HG02642 (cell line): Measurements from ENCODE around the gene MLLT3.

ENCODE experiments used
- ATAC-seq: cut with Tn5 transposase; IDR thresholded peaks from one replicate; pipeline ENCODE4 v1.9.1; 2021; ENCODE audit warnings: mild to moderate bottlenecking; ENCODE audit not compliant: unreplicated experiment, poor library complexity

Gene MLLT3

GRCh38 chr9:20488691-20489090 lies 133.6 kb downstream of the MLLT3 start:
- ATAC-seq: no peak

- no peak for ATAC-seq
Observed at GRCh38 chr9:20486552-20486951, 135.7 kb downstream of the MLLT3 start.

- ATAC-seq: no peak
Observed at GRCh38 chr9:20481437-20481836, 140.9 kb downstream of the MLLT3 start.

GRCh38 chr9:20480249-20480648 lies 142.1 kb downstream of the MLLT3 start:
- ATAC-seq: peak; percentile 32

- ATAC-seq: peak; percentile 78
Observed at GRCh38 chr9:20479419-20480155, 142.7 kb downstream of the MLLT3 start.

- ATAC-seq: no peak
Observed at GRCh38 chr9:20478786-20479185, 143.5 kb downstream of the MLLT3 start.

GRCh38 chr9:20477940-20478620 lies 144.2 kb downstream of the MLLT3 start:
- ATAC-seq: peak; percentile 44

- no peak for ATAC-seq
Observed at GRCh38 chr9:20476912-20477521, 145.3 kb downstream of the MLLT3 start.

- no peak for ATAC-seq
Observed at GRCh38 chr9:20474496-20474895, 147.8 kb downstream of the MLLT3 start.

- no peak for ATAC-seq
Observed at GRCh38 chr9:20473515-20474013, 148.7 kb downstream of the MLLT3 start.

GRCh38 chr9:20472342-20473045 lies 149.8 kb downstream of the MLLT3 start:
- no peak for ATAC-seq

GRCh38 chr9:20466328-20467008 lies 155.8 kb downstream of the MLLT3 start:
- no peak for ATAC-seq

- ATAC-seq: no peak
Observed at GRCh38 chr9:20464242-20464641, 158.1 kb downstream of the MLLT3 start.

- ATAC-seq: no peak
Observed at GRCh38 chr9:20463823-20464222, 158.5 kb downstream of the MLLT3 start.

GRCh38 chr9:20462410-20462809 lies 159.9 kb downstream of the MLLT3 start:
- ATAC-seq: no peak

- no peak for ATAC-seq
Observed at GRCh38 chr9:20447291-20447690, 175.0 kb downstream of the MLLT3 start.

- no peak for ATAC-seq
Observed at GRCh38 chr9:20446248-20446647, 176.1 kb downstream of the MLLT3 start.

- no peak for ATAC-seq
Observed at GRCh38 chr9:20442461-20443319, 179.6 kb downstream of the MLLT3 start.

GRCh38 chr9:20441711-20442423 lies 180.4 kb downstream of the MLLT3 start:
- no peak for ATAC-seq
